PFSK-1 (cell line): Measurements from ENCODE around the gene SCYL3.

Experiments used
- POLR2AphosphoS5 ChIP-seq: IDR thresholded peaks from 2 replicates; pipeline ENCODE4 v1.6.1; 2012; ENCODE audit warnings: low read depth, mild to moderate bottlenecking, control low read depth, low read length, moderate library complexity
- REST ChIP-seq, 2 experiments: IDR thresholded peaks; 2 replicates each; pipeline versions ENCODE4 v1.6.1 to v1.8.0; 2011 to 2012; ENCODE audit warnings: low read depth in 2 of 2, low read length in 2 of 2, control low read depth in 1 of 2, inconsistent platforms in 1 of 2, mild to moderate bottlenecking in 1 of 2, moderate library complexity in 1 of 2; ENCODE audit not compliant: insufficient read depth in 1 of 2

GRCh38 chr1:169901115-169901514 is 7.4 kb upstream of the SCYL3 start:
- TF ChIP-seq REST (IDR thresholded peaks at IDR 0.05; ENCODE audit: insufficient read depth in 1 of 2, low read depth in 2 of 2, low read length in 2 of 2) = no peak
- no peak for TF ChIP-seq POLR2AphosphoS5
